Heart left ventricle (tissue), 16 donors: ENCODE measurements around the gene B4GALT1. TPM values are rescaled to one million over a fixed set of nuclear protein-coding genes. Genes with fewer than 3 reads are reported as not detected.

Experiments
- ATAC-seq, 4 donors: fragments of 200-7000 bp; cut with Tn5 transposase; one replicate each; pipeline ENCODE4 v1.9.1; 2020 to 2022; ENCODE audit warnings: moderate library complexity in 4 of 4, mild to moderate bottlenecking in 3 of 4, moderate number of reproducible peaks in 1 of 4
- DNase-seq, 5 donors: peaks; one replicate each; pipeline ENCODE4 v3.0.0-alpha.2; 2020
- H3K27ac ChIP-seq, 12 donors: fragments of 200-600 bp; sonication (generic) in 4 of 12; one replicate each; pipeline versions ENCODE4 v1.5.0 to v1.8.0; 2016 to 2022; ENCODE audit warnings: mild to moderate bottlenecking in 2 of 12
- H3K27me3 ChIP-seq, 9 donors: fragments of 200-600 bp; sonication (generic) in 2 of 9; one replicate each; pipeline versions ENCODE4 v1.5.1 to v1.8.0; 2016 to 2022; ENCODE audit warnings: mild to moderate bottlenecking in 3 of 9
- H3K36me3 ChIP-seq, 9 donors: fragments of 200-600 bp; sonication (generic) in 2 of 9; one replicate each; pipeline versions ENCODE4 v1.5.0 to v1.8.0; 2018 to 2022; ENCODE audit warnings: mild to moderate bottlenecking in 2 of 9
- H3K4me1 ChIP-seq, 12 donors: fragments of 200-600 bp; sonication (generic) in 4 of 12; one replicate each; pipeline versions ENCODE4 v1.5.0 to v1.8.0; 2016 to 2022; ENCODE audit warnings: mild to moderate bottlenecking in 3 of 12
- H3K4me3 ChIP-seq, 12 donors: fragments of 200-600 bp; sonication (generic) in 4 of 12; one replicate each; pipeline versions ENCODE4 v1.5.0 to v1.8.0; 2017 to 2022; ENCODE audit warnings: mild to moderate bottlenecking in 9 of 12, moderate library complexity in 4 of 12
- H3K9me3 ChIP-seq, 12 donors: fragments of 200-600 bp; sonication (generic) in 4 of 12; one replicate each; pipeline versions ENCODE4 v1.5.0 to v1.8.0; 2016 to 2022; ENCODE audit warnings: mild to moderate bottlenecking in 1 of 12
- CTCF ChIP-seq, 12 donors: fragments of 200-600 bp; sonication (generic) in 4 of 12; IDR thresholded peaks; one replicate each; pipeline versions ENCODE4 v1.5.0 to v1.8.0; 2018 to 2022; ENCODE audit warnings: antibody characterized with exemption in 12 of 12, mild to moderate bottlenecking in 5 of 12
- POLR2A ChIP-seq, 2 donors: fragments of 450-650 bp; IDR thresholded peaks; one replicate each; pipeline ENCODE4 v1.6.1; 2017; ENCODE audit warnings: antibody characterized with exemption in 2 of 2, mild to moderate bottlenecking in 2 of 2, moderate library complexity in 2 of 2
- WGBS, 4 donors: extraction: QIAGEN DNeasy Blood & Tissue Kit in 2 of 4; methylation state at CpG; one replicate each; pipeline versions ENCODE4 v1.1.5 to v1.1.7; 2013 to 2018; 5-methylcytosine and 5-hydroxymethylcytosine counted together
- intact Hi-C, 10 donors: fragments of 100-400 bp; cut with DNase I; formaldehyde crosslinking; loops; one replicate each; pipeline versions ENCODE4 v1.11.1 to v1.14.2; 2022
- long read RNA-seq, 3 donors: library from polyadenylated mRNA; unstranded; transcript quantifications; one replicate each; pipeline ENCODE4 v2.0.0, GENCODE V29; 2020 to 2021
- polyA plus RNA-seq, 2 donors: library from polyadenylated mRNA; stranded (reverse); fragments of 200-250 nt; gene quantifications; one replicate each; pipeline ENCODE4 v1.2.3, GENCODE V29; 2013
- total RNA-seq, 9 donors: library from RNA; depleted of rRNA in 2 of 9; stranded (reverse); fragments of >200 nt in 2 of 9; fragmentation: NEBNext Ultra II Directional in 3 of 9; extraction: Animal tissue kit (Norgen Biotek cat#: 25700) in 3 of 9; gene quantifications; one replicate each; pipeline versions ENCODE4 v1.1.0 to v1.2.4, GENCODE V29; 2016 to 2023
- donor health status: ischemic (EF 13 %, LVEDD 7.1; RV severe dilation, severe dysfunction).
- donor health status: healthy with polysubstance abuse.
- donor health status: DM: no; HTN: yes; CAD: no.
- donor health status: DM: no; HTN: no; CAD: no.
- donor health status: ischemic (EF 25% LVEDD 6.9; RV normal size, moderate dysfunction).
- donor health status: ischemic (EF 25% LVEDD 5.7; RV mildly dilated, moderate dysfunction).
- donor health status: healthy.
- donor health status: DM: yes; HTN: yes; CAD: no.
- donor health status: ischemic (EF 35%, LVEDD 5.7; RV mildly dilated, moderate dysfunction).
- donor health status: nonischemic (EF 11% LVEDD 7.7; RV severe dilation, severe dysfunction).
- donor health status: DM: yes; HTN: yes; CAD: no.
- donor health status: PGD.
- donor health status: ischemic (EF 29% LVEDD 5.4; RV normal size, mild dysfunction).
- donor health status: nonischemic (EF 23%, LVEDD 6.1; RV moderate dilation, normal function).

The B4GALT1 gene
- total RNA-seq = 10 to 100 TPM; 27.4 to 73.3 (median 44.8) TPM
- 10 to 100 TPM; 10.6 to 37.2 TPM for polyA plus RNA-seq
- long read RNA-seq, donor 1, full-length matches to known transcripts = 1 of 12 reads
- long read RNA-seq, donor 1, partial matches to known transcripts = 0 of 12 reads
- long read RNA-seq, donor 1, other reads (novel, unspliced or antisense) = 11 of 12 reads
- long read RNA-seq, donor 2, full-length matches to known transcripts = 16 of 72 reads
- long read RNA-seq, donor 2, partial matches to known transcripts = 8 of 72 reads
- long read RNA-seq, donor 2, other reads (novel, unspliced or antisense) = 48 of 72 reads
- long read RNA-seq, donor 3, full-length matches to known transcripts = 2 of 18 reads
- long read RNA-seq, donor 3, partial matches to known transcripts = 1 of 18 reads
- long read RNA-seq, donor 3, other reads (novel, unspliced or antisense) = 15 of 18 reads

DNA sequence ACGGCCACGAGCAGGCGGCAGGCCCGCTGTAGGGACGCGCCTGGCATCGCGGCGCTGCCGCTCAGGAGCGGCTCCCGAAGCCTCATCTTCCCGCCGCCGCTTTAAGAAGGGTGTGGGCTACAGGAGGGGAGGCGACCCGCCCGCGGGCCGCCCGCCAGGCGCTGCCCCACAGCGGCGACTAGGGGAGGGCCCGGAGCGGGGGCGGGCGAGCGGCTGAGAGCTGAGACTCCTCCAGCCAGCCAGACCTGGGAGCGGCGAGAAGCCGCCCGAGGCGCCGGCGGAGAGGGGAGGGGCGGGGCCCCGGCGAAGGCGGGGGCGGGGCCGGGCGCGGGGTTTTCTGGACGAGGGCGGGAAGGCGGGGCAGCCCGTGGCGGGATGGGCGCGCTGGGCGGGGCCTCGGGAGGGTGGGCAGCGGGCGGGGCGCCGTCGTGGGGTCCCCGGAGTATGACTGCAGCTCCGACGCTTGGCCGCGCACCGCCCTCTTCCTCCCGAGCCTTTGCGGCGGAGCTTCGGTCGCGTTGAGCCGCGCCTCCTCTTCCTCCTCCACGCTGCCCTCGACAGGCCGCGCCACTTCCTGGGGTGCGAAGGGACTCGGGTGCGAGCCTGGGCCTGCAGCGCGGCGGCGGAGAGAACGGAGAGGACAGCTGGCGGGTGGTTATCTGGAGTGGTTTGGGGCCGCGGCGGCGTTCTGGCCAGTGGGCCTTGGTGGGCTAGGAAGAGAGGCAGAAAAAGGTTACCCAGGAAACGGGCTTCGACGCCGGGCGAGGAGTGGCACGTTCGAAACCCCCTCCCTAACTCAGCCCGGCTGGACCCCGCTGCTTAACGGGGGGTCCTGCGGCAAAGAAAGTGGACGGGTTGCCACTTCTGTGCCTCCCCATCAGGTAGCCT lies at the start of gene B4GALT1:
TSS of gene B4GALT1 (minus strand) at position 253 of the 888 bp plus-strand sequence. CDS start at position 86, 167 bp downstream.
- H3K36me3 ChIP-seq = no peaks in the 10 kb centered on the region
- peak within 1 kb of the TSS; percentile 65 to 100 (median 91) for H3K4me3 ChIP-seq
- peak within 1 kb of the TSS; percentile 96 to 100 (median 99) for H3K27ac ChIP-seq
- no peaks in the 10 kb centered on the region for H3K9me3 ChIP-seq
- H3K4me1 ChIP-seq = peaks cover 13 to 63% (median 42%) of the 10 kb centered on the region in 12 donors
- no peaks in the 10 kb centered on the region for H3K27me3 ChIP-seq
- intact Hi-C loops = loop anchor here in 7 of 10 donors (1.0 to 10.0 kb wide), 12 partner anchors 27 to 95 kb away; partner anchors contain the start of gene BAG1 (in 1 of the 7)
- ATAC-seq = peak; percentile 39 to 90 (median 71)
- DNase-seq = peak; percentile 96 to 99 (median 97)
- TF ChIP-seq CTCF (IDR thresholded peaks at IDR 0.05) (peak in 4 of 12 donors; percentile 12 to 35 (median 18)), POLR2A (IDR thresholded peaks at IDR 0.05) (peak; percentile 76 to 96)
- 2 to 13% (median 6%) methylated on average over 17 to 101 of the region's 101 CpGs for WGBS, 4 donors

- Histone ChIP-seq H3K27ac (no peak overlapping the region), H3K27me3 (no peaks in the 10 kb centered on the region)
These were observed 44.7 kb upstream of the B4GALT1 start for GRCh38 chr9:33211695-33212393.

DNA sequence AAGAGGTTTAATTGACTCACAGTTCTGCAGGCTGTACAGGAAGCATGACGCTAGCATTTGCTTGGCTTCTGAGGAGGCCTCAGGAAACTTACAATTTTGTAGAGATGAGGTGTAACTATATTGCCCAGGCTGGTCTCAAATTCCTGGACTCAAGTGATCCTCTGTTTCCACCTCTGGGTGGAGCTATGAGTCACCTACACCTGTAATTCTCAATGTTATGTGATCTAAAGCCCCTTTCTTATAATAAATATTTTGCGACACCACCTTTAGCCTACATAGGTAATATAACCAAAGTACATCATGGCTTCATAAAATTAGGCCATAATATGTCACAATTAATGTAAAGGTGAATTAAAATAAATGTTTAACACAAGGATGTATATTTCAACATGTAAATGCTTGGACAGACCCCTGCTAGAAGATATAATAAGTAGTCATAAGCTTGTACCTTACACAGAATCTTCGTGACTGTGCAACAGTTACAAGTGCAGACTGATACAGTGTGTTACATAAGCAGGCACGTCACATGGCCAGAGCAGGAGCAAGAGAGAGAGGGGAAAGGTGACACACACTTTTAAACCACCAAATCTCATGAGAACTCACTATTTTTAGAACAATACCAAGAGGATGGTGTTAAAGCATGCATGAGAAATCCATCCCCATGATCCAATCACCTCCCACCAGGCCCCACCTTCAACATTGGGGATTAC lies 43.0 kb upstream of the B4GALT1 start:
- no peaks in the 10 kb centered on the region for H3K9me3 ChIP-seq
- 76 to 87% (median 83%) methylated on average over 4 of the region's 4 CpGs for WGBS, 4 donors
- intact Hi-C loops = no loop called here
- no peaks in the 10 kb centered on the region for H3K36me3 ChIP-seq
- H3K27me3 ChIP-seq = no peaks in the 10 kb centered on the region
- DNase-seq = no peak
- no peaks in the 10 kb centered on the region for H3K4me1 ChIP-seq
- peak in 1 of 4 donors; percentile 26 for ATAC-seq
- no peak overlapping the region for H3K27ac ChIP-seq
- no peak overlapping the region for H3K4me3 ChIP-seq
- TF ChIP-seq POLR2A (IDR thresholded peaks at IDR 0.05) (no peak), CTCF (IDR thresholded peaks at IDR 0.05) (no peak)

More at GRCh38 chr9:33211695-33212393, 44.7 kb upstream of the B4GALT1 start:
- 46 to 50% (median 47%) methylated on average over 3 of the region's 3 CpGs for WGBS, 4 donors
- Histone ChIP-seq H3K36me3 (no peaks in the 10 kb centered on the region), H3K4me1 (no peaks in the 10 kb centered on the region), H3K4me3 (no peak overlapping the region), H3K9me3 (no peaks in the 10 kb centered on the region)
- TF ChIP-seq CTCF (IDR thresholded peaks at IDR 0.05) = no peak
- no peak for TF ChIP-seq POLR2A (IDR thresholded peaks at IDR 0.05)
- ATAC-seq (peak in 2 of 4 donors; percentile 26 to 31), DNase-seq (no peak)
- intact Hi-C loops = no loop called here
